ENCODE measurements around the gene DCUN1D2. TPM values are rescaled to one million over a fixed set of nuclear protein-coding genes. Genes with fewer than 3 reads are reported as not detected.
"Not testable (repeated sequence)": the region's sequence is repeated elsewhere in the genome, so short reads cannot be mapped to it uniquely, and the experiment has no call there.

Gene DCUN1D2
- total RNA-seq, 2 donors from 2014 or later = 12.2 to 14.5 TPM

DNA sequence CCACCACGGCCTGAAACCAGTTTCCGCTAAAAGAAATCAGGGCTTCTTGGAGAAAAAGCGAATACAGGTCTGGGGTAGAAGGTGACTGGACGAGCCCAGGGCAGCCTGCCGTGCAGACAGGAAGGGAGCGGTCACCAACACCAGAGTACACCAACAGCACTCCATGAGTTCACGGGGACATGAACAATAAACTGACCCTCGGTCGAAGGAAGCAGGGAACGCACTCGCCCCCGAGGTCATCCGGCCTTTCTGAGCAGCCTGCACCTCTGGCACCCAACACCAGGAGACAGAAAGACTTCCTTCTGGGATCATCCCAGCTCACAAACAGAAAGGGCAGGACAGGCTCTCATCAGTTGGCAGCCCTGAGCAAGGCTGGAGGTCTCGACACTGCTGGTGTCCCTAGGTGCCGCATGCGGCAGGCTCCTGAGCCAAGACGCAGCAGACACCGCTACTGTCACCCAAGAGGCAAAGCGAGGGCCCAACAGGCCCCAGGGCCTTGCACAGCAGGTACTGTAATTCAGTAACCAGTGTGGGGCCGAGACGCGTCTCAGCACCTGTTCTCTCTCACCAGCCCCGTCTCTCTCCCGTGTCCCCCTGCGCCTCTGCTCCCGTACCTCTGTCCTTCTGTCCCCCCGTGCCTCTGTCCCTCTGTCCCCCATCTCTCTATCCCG lies 18.0 kb downstream of the DCUN1D2 start:
- Histone ChIP-seq H3K4me3 (no peak overlapping the region), H3K27me3 (no peaks in the 10 kb centered on the region), H3K9me3 (no peaks in the 10 kb centered on the region), H3K36me3 (replicated peaks in 1 of 2; ENCODE audit: insufficient read depth in 1 of 2, low read depth in 2 of 2) (peaks cover 0 to 5% of the 10 kb centered on the region in 2 donors), H3K27ac (peak overlapping the region in 1 of 4 donors; percentile 16), H3K4me1 (no peaks in the 10 kb centered on the region)
- 90 to 91% methylated on average over 21 to 28 of the region's 28 CpGs for WGBS, 2 donors
- no peak for TF ChIP-seq POLR2A (IDR thresholded peaks at IDR 0.05)
- TF ChIP-seq, protein P1, sequence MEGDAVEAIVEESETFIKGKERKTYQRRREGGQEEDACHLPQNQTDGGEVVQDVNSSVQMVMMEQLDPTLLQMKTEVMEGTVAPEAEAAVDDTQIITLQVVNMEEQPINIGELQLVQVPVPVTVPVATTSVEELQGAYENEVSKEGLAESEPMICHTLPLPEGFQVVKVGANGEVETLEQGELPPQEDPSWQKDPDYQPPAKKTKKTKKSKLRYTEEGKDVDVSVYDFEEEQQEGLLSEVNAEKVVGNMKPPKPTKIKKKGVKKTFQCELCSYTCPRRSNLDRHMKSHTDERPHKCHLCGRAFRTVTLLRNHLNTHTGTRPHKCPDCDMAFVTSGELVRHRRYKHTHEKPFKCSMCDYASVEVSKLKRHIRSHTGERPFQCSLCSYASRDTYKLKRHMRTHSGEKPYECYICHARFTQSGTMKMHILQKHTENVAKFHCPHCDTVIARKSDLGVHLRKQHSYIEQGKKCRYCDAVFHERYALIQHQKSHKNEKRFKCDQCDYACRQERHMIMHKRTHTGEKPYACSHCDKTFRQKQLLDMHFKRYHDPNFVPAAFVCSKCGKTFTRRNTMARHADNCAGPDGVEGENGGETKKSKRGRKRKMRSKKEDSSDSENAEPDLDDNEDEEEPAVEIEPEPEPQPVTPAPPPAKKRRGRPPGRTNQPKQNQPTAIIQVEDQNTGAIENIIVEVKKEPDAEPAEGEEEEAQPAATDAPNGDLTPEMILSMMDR (IDR thresholded peaks at IDR 0.05) = no peak
- ATAC-seq = peak; percentile 27
- DNase-seq = no peak
- intact Hi-C loops (cut with DNase I) = no loop called here

DNA sequence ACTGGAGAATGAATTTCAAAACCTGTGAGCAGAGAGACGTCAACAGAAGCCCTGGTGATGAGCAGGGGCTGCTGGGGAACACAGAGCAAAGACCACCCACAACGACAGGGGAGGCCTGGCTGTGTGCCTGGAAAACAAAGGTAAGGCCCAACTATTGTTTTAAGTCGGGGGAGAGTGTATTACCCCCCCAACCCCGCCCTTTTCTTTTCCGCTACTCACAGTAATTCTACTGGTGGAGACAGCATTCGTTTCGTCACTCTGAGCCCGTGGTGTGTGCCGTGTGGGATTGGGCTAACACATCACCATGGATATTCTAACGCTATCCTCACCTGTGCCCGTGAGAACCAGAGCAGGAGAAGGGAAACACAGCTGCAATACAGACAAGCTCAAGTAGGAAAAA lies 18.7 kb downstream of the DCUN1D2 start:
- peaks cover 0 to 5% of the 10 kb centered on the region in 2 donors for H3K36me3 ChIP-seq (replicated peaks in 1 of 2; ENCODE audit: insufficient read depth in 1 of 2, low read depth in 2 of 2)
- DNase-seq = no peak
- no peak for TF ChIP-seq POLR2A (IDR thresholded peaks at IDR 0.05)
- TF ChIP-seq, protein P1 (IDR thresholded peaks at IDR 0.05) = no peak
- no peaks in the 10 kb centered on the region for H3K9me3 ChIP-seq
- intact Hi-C loops (cut with DNase I) = no loop called here
- 85 to 88% methylated on average over 11 of the region's 11 CpGs for WGBS, 2 donors
- H3K27me3 ChIP-seq = no peaks in the 10 kb centered on the region
- no peaks in the 10 kb centered on the region for H3K4me1 ChIP-seq
- no peak for ATAC-seq
- H3K4me3 ChIP-seq = no peak overlapping the region
- peak overlapping the region in 1 of 4 donors; percentile 16 for H3K27ac ChIP-seq

DNA sequence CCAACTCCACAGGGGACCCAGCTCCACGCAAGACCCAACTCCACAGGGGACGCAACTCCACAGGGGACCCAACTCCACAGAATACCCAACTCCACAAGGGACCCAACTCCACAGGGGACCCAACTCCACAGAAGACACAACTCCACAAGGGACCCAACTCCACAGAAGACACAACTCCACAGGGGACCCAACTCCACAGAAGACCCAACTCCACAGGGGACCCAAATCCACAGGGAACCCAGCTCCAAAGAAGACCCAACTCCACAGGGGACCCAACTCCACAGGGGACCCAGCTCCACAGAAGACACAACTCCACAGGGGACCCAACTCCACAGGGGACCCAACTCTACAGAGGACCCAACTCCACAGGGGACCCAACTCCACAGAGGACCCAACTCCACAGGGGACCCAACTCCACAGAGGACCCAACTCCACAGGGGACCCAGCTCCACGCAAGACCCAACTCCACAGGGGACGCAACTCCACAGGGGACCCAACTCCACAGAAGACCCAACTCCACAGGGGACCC lies 19.8 kb downstream of the DCUN1D2 start:
- 92 to 95% methylated on average over 4 of the region's 4 CpGs for WGBS, 2 donors
- H3K4me1 ChIP-seq; H3K27ac ChIP-seq; intact Hi-C loops (cut with DNase I); H3K36me3 ChIP-seq (replicated peaks in 1 of 2; ENCODE audit: insufficient read depth in 1 of 2, low read depth in 2 of 2); ATAC-seq; H3K9me3 ChIP-seq; H3K4me3 ChIP-seq; H3K27me3 ChIP-seq; DNase-seq: not testable (repeated sequence)

DNA sequence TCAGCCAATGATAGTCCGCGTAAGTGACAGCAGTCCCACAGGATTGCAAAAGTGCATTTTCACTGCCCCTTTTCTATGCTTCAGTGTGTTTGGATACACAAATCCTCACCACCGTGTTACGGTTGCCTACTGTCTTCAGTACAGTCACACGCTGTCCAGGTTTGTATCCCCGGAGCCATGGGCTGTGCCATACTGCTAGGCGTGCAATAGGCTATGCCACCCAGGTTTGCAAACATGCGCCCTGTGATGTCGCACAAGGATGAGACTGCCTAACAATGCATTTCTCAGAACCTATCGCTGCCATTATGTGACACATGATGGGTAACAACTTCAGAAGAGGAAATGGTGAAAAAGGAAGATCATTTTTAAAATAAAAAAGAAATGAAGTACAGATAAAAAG lies 20.4 kb downstream of the DCUN1D2 start:
- no peak for TF ChIP-seq POLR2A (IDR thresholded peaks at IDR 0.05)
- TF ChIP-seq, protein P1 (IDR thresholded peaks at IDR 0.05) = no peak
- Histone ChIP-seq H3K27me3 (no peaks in the 10 kb centered on the region), H3K4me3 (no peak overlapping the region), H3K27ac (no peak overlapping the region), H3K9me3 (no peaks in the 10 kb centered on the region), H3K36me3 (replicated peaks in 1 of 2; ENCODE audit: insufficient read depth in 1 of 2, low read depth in 2 of 2) (no peaks in the 10 kb centered on the region), H3K4me1 (no peaks in the 10 kb centered on the region)
- 87 to 100% methylated on average over 10 of the region's 10 CpGs for WGBS, 2 donors
- intact Hi-C loops (cut with DNase I) = no loop called here
- ATAC-seq (no peak), DNase-seq (no peak)

DNA sequence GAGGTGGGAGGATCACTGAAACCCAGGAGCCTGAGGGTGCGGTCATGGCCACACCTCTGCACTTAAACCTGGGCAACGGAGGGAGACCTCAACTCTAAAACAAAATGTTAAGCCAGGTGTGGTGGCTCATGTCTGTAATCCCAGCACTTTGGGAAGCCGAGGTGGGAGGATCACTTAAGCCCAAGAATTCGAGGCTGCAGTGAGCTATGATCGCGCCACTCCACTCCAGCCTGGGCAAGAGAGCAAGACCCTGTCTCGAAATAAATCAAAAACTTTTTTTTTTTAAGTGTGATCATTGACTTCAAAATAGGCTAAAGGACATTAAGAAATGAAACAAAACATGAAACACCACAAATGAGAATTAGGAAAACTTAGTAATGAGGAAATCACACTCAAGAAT lies 20.9 kb downstream of the DCUN1D2 start:
- no peak for DNase-seq
- intact Hi-C loops (cut with DNase I) = no loop called here
- Histone ChIP-seq H3K4me1 (no peaks in the 10 kb centered on the region), H3K27ac (no peak overlapping the region), H3K36me3 (replicated peaks in 1 of 2; ENCODE audit: insufficient read depth in 1 of 2, low read depth in 2 of 2) (no peaks in the 10 kb centered on the region), H3K27me3 (no peaks in the 10 kb centered on the region), H3K4me3 (no peak overlapping the region), H3K9me3 (no peaks in the 10 kb centered on the region)
- ATAC-seq = no peak
- WGBS, 2 donors = 88 to 90% methylated on average over 6 to 7 of the region's 7 CpGs
- no peak for TF ChIP-seq POLR2A (IDR thresholded peaks at IDR 0.05)
- TF ChIP-seq, protein P1 (IDR thresholded peaks at IDR 0.05) = no peak
